Endometrial microvascular endothelial cells (primary cell): ENCODE results near the gene RSPRY1. TPM values are rescaled to one million over a fixed set of nuclear protein-coding genes. Genes with fewer than 3 reads are reported as not detected.

Source experiments
- in situ Hi-C: cut with HindIII; loops from 2 replicates; pipeline ENCODE4 v1.10.0; 2017; ENCODE audit warnings: low sequenced_read_pairs, low pct_unique_long_range_greater_than_20kb; ENCODE audit errors: inconsistent ontology term
- total RNA-seq: library from RNA; depleted of rRNA; stranded (reverse); fragments of >200 nt; gene quantifications from one replicate; pipeline ENCODE4 v1.2.3, GENCODE V29; 2015; ENCODE audit errors: inconsistent ontology term

Gene RSPRY1
- total RNA-seq, 1 donor from 2014 or later = 37.4 TPM

DNA sequence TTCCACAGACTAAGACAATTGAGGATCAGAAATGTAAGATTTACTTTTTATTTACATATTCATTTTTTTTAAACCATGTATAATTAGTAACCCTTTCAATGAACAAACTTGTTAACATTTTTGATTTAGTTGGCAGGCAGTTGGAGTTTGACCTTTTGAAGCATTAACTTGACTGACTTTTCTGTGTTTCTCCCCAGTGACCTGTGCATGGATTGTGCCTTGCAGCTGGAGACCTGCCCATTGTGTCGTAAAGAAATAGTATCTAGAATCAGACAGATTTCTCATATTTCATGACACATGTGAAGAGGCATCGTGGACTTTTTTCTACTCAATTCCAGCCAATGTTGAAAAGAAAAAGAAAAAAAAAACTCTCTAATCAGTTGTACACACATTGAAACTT is 52.6 kb downstream of the RSPRY1 start:
- in situ Hi-C loops = no loop called here

DNA sequence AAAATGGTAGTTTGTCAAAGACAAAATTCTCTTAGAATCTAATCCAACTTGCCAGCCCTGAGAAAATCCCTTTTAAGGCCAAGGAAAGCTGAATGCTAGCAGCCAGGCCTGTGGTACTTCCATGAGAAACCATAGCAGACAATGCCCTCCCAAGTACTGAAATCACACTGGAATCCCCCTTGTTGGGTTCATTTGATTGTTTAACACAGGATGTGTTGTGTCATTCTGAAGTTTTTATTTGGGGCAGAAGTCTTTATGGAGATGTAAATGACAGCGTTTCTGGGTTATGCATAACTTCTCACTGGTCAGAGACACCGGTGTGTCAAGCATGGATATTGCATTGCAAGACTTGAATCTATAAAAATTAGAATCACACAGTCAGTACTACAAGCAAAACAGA is 53.0 kb downstream of the RSPRY1 start:
- in situ Hi-C loops = no loop called here

DNA sequence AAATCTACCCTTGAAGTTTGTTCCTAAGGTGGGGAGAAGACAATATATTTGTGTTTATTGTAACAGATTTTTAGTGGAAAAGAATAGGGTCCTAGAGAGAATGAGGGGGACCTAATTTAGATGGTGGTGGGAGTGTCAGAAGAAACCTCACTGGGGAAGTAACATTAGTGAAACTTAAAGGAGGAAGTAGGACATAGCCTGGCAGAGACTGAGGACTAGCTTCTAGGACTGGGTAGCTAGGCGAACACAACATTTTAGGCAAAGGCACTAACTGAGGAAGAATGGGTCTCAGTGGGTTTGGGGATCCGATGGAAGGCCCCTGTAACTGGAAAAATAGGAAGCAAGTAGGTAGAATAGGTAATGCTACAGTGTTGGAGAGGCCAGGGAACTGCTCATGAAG is 54.7 kb downstream of the RSPRY1 start:
- in situ Hi-C loops = loop anchor here (10.0 kb wide), 1 partner anchor 56 kb away; the partner anchor contains the start of genes PSME3IP1 and RSPRY1

DNA sequence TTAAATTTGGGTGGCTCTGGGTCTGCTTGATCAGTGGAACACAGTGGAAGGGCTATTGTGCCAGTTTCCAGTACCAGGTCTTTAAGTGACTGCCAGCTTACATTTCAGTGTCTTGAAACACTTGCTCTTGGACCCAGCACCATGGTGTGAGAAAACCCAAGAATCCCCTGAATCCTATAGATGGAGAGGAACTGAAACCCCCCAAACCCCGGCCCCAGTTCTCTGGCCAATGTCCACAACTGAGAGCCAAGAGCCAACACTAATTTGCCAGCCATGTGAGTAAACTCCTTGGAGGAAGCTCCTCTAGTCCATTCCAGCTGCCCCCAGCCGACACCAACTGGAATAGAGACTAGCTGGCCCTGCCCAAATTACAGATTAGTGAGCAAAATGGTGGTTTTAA is 56.5 kb downstream of the RSPRY1 start:
- in situ Hi-C loops = loop anchor here (10.0 kb wide), 1 partner anchor 58 kb away; the partner anchor contains the start of genes PSME3IP1 and RSPRY1

DNA sequence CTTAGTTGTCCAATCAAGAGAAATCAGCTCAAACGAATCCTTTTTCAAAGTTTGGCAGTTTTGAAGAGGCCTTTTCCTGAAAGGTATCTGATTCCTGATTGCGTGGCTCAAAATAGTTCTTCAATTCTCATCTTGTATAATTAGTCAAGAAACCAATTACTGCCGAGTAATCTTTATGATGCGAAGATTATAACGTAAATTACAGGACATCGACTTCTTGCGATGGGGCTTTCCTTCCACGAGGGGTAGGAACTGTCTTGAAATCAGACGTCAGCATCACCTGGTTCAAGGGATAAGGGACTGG is 58.3 kb downstream of the RSPRY1 start:
- in situ Hi-C loops = loop anchor here (10.0 kb wide), 1 partner anchor 60 kb away; the partner anchor contains the start of genes PSME3IP1 and RSPRY1

DNA sequence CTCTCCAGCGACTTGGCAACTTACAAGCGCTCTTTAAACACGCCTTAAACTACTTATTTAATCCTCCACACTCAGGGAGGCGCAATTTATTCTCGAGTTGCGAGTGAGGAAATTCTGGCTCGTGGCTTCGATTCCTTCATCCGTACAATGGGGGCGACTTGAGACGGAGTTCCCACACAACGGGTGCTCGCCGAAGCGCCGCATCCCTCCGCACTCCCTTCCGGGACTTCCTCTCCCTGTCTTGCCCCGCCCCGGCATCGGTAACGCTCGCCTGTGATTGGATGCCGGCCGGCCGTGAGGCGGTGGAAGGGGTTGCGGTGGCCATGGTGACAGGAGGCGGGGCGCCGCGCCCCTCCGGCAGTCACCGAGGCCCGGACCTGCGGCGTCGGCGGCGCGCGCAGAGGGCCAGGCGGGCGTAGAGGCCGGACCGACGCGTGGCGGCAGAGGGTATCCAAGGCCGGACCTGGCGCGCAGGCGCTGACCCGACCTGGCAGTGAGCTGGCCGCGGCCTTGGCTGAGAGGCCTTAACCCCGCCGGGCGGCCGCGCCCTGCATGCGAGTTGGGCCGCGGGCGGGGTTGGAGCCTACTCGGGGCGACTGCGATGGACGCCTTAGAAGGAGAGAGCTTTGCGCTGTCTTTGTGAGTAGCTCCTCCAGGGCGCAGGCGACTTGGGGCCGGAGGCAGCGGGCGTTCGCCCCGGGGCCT is 58.8 kb downstream of the RSPRY1 start, which contains the start of gene ARL2BP:
TSS of gene ARL2BP (plus strand) at position 493 of the 705 bp plus-strand sequence. CDS start at position 602, 109 bp downstream.
- in situ Hi-C loops = loop anchor here (10.0 kb wide), 1 partner anchor 60 kb away; the partner anchor contains the start of genes PSME3IP1 and RSPRY1

DNA sequence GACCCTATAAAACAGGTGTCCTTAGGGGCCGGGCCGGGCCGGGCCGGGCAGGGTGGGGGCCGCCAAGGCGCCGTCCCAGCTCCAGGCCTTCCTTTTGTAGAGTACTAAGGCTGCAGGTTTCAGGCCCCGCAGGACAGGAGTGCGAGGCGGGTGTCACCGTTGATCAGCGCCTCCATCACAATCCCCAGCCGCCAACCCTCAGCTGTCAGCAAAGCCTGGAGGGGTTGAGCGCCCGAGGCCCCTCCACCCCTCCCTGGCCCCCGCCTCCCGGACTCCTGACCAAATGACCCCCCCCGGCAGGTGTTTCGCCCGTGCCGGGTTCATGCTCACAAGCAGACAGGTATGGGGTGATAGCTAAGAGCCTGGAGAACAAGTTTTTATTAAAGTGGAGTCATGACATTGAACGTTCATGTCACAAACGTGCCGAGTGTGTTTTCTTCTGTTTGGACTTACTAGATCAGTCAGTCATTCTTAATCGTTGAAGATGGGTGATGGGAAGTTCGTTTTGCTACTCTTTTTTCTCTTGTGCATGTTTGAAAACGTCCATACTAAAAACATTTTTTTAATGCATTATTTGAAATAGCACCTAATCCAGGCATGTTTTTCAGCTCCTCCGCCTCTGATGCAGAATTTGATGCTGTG is 59.5 kb downstream of the RSPRY1 start:
- in situ Hi-C loops = loop anchor here (10.0 kb wide), 1 partner anchor 61 kb away; the partner anchor contains the start of genes PSME3IP1 and RSPRY1

DNA sequence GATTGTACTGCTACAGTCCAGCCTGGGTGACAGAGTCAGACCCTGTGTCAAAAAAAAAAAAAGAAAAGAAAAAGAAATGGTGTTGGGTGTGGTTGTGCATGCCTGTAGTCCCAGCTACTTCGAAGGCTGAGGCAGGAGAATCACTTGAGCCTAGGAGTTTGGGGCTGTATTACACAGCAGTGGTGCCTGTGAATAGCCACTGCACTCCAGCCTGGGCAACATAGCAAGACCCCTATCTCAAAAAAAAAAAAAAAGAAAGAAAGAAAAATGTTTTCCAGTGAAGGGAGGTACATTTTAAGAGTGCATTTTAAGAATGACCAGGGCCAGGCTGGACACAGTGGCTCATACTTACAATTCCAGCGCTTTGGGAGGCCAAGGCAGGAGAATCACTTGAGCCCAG is 65.2 kb downstream of the RSPRY1 start:
- in situ Hi-C loops = no loop called here

DNA sequence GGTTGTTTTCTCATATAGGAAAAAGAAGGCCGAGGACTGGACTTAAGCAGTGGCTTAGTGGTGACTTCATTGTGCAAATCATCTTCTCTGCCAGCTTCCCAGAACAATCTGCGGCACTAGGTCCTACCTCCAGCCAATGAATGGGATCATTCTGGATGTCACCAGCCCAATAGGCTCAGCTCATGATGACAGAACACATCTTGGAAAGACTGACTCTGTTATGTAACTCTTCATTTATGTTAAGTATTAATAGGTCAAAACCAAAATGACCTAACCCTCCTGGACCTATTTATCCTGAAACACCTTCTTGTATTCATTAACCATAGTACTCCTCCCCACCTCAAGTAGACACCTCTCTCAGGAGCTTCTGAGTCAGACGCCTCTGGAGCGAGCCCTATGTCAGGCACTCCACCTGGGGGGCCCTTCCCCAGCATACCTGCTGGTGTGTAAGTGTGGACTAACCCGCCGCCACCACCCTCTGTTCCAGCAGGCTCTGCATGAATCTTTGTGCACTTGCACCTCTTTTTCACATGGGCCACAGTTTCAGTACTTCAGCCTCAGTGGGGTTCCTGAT is 66.1 kb downstream of the RSPRY1 start:
- in situ Hi-C loops = no loop called here

DNA sequence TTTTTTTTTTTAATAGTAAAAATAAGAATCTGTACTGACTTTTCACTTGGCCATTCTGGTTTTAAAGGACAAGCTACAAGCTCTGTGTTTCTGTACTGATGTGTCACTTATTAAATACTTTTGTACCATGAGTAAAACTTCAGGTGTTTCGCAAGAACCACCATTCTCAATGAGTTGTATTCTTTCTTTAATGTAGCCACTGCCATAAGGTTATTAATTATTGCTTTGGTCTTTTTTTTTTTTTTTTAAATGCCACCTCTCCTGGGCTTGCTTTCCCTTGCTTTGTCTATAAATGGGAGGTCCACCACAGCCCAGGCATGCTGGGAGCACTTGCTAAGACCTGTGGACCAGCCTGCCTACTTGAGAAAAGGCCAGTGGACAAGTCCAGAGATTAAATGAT is 67.3 kb downstream of the RSPRY1 start:
- in situ Hi-C loops = no loop called here

DNA sequence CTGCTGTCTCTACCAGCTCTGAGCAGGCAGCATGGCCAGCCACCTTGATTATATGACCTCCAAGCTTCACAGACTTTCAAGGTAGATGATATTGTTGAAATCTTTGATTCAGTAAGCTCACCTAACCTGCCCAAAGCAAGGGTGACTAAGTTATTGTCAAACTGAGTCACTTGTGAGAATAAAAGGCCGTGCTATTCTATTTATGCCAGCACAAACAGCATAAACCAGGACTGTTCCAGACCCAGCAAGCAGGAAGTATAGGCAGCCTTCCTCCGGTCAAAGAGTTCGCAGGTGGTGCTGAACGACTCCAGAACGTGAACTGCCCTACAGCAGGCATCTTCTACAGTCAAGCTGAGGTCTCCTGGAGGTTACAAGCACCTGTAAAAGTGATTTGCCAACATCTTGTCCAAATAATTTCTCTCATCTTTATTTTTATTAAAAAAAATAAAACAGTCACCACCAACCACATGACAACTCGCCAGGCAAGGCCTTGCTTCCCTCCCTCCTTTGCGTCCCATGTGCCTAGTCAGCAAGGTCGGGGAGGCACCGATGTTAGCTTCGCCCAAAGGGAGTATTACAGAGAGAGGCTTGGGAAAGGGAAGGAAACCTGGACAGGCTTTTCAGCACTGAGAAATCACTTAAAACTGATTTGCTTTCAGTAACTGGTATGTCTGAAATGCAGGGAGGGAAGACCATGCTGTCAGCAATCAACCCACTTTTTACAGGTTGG is 69.7 kb downstream of the RSPRY1 start:
- in situ Hi-C loops = no loop called here

DNA sequence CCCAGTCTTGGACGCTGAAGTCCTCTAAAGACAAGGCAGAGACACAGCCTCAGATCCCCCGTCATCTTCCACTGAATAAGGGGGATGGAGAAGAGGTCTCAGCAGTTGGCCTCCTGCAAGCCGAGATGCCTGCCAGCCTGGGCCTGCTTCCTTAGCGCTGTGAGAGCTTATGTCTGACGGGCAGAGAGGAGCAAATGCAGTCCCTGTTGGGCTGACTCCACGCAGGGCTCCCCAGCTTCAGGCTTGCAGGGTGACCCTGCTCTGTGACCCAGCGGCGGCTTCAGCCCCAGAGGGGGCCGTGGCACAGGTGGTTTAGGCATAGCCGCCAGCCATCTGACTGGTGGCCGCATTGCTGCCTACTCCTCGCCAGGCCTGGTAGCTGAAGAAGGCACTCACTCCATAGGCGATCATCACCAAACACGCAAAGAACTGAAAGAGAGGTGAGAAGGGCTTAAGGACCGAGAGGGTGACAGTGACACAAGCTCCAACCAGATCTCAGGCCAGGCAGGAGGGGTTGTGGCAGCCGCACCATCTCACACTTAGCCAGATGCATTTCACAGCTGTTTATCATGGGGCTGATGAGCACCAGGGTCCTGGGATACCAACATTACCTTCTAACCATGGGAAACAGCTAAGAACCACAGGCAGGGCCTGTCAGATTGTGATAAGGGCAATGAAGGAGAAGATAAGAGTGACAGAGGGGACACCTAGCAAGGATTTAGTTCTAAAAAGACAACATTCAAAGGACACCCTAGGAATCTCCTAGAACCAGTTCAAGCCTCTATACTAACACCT is 70.7 kb downstream of the RSPRY1 start:
- in situ Hi-C loops = no loop called here

DNA sequence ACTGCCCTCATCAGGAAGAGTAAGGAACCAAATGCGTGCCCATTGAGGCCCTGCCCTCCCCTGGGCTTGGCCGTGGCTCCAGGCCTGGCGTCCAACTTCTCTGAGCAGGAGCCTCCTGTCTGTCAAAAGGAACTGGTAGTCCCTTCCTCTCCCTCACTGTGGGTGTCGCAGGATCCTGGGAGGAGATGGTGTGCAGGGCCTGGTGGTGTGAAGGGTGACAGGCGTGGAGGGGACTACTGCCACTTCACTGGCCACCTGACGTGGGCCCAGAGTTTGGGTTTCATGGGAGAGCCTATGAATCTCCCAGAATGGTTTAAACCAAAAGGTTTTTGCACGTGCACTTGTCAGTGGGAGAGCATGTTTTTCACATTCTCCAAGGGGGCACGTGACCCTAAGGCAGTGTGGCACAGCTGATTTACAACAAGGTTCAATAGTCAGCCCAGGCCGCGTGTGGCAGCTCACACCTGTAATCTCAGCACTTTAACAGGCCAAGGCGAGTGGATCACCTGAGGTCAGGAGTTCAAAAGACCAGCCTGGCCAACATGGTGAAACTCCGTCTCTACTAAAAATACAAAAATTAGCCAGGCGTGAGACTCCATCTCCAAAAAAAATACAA is 71.4 kb downstream of the RSPRY1 start:
- in situ Hi-C loops = no loop called here

DNA sequence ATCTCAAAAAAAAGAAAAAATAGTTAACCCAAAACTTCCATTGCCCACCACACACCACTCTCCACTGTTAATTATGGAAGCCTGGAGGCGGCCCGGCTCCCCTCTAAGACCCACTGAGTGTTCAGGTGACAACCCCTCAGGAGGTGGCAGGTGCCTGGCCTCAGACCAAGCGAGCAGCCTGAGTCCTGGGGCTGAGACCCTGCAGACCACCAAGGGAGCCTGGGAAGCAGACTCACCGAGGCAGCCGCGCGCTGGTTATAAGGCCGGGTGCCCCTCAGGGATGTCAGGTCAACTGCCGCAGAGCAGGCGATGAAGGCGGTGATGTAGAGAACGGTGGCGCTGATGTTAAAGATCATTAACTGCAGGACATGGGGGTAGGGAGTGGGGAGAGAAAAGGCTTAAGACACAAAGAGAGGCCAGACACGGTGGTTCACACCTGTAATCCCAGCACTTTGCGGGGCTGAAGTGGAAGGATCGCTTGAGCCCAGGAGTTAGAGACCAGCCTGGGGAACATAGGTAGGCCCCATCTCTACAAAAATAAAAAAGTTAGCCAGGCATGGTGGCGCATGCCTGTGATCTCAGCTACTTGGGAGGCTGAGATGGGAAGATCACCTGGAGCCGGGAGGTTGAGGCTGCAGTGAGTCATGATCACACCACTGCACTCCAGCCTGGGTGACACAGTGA is 72.2 kb downstream of the RSPRY1 start:
- in situ Hi-C loops = no loop called here

DNA sequence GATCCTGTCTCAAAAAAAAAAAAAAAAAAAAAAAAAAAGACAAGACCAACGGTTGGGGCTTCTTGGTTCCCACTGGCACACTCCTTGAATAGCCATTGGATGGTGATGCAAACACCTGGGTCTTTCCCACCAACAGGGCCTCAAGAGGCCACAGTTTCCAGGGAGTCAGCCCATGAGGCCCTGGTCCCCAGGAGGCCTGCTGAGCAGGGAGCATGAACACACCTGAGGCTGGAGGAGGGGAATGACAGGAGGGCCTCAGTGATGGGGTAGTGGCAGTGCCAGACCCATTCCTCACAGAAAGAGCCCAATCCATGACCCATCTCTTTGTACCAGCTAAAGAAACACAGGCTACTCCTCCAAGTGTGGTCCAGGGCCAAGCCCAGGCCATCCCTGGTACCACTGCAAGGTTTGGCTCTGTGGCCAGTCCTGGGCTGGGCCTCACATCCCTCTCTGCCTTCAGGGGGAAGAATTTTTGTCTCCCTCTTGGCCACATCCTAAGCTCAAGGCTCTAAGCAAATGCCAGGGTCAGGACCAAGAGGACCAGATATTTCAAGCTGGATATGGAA is 72.9 kb downstream of the RSPRY1 start:
- in situ Hi-C loops = no loop called here

DNA sequence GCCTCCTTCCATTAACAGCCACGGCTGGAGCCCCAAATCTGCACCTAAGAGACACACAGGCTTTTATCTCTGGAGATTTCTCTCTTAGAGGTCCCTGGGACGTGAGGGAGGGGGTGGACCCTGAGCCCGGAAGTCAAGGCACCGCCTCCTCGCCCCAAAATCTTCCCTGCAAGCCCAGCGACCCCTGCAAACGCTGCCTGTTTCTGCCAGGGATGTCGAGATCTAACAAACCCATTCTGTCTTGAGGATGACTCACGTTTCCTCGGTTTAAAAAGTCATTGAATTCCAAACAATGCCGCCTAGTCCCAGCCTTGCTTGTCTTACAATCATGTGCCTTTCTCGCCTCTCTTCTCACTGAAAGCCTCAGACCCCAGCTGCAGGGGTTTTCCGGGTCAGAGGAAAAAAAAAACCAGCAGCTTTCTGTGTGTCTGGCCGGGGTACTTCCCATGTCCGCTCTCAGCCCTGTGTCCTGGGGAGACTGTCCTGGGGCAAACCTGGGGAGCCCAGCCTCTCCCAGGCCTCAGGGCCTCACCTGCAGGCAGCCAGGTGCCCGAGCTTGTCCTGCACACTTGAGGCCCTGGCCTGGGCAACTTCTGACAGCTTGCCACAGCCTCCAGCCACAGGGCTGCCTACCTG is 74.3 kb downstream of the RSPRY1 start:
- in situ Hi-C loops = no loop called here

DNA sequence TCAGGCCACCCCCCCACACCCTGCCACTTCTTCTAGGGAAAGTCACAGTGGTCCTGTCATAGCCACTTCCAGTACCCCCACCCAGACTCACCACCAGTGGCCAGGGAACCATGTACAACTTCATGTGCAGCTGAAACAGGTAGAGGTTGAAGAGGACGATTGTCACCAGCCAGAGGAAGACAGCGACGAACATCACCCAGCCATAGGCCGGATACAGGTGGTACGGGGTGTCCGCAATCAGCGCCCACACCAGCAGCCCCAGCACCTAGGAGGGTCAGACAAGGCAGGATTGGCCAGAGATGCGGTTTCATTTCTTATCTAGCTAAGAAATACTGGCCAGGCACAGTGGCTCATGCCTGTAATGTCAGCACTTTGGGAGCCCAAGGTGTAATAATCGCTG is 75.7 kb downstream of the RSPRY1 start:
- in situ Hi-C loops = no loop called here
